GM06990 (cell line): Measurements from ENCODE around the gene PDS5A.
A peak's percentile ranks its signal among the peaks of the same experiment; 100 is the strongest.
"Not testable (repeated sequence)": the region's sequence is repeated elsewhere in the genome, so short reads cannot be mapped to it uniquely, and the experiment has no call there.

Source experiments
- DNase-seq: peaks from one replicate; pipeline ENCODE4 v3.0.0-alpha.2; 2011; ENCODE audit not compliant: insufficient read length; ENCODE audit errors: extremely low read depth
- H3K27me3 ChIP-seq: replicated peaks from 2 replicates; pipeline ENCODE4 v1.6.0; 2011; ENCODE audit warnings: low read length; ENCODE audit not compliant: control insufficient read depth, insufficient read depth
- H3K36me3 ChIP-seq: 2 replicates; pipeline ENCODE4 v1.5.1; 2011; ENCODE audit warnings: low read length; ENCODE audit not compliant: control insufficient read depth, insufficient read depth
- H3K4me3 ChIP-seq: replicated peaks from 2 replicates; pipeline ENCODE4 v1.5.1; 2011; ENCODE audit warnings: low read depth, mild to moderate bottlenecking, control low read depth, low read length
- CTCF ChIP-seq: IDR thresholded peaks from 2 replicates; pipeline ENCODE4 v1.5.1; 2011; ENCODE audit warnings: low read length, control low read depth, mild to moderate bottlenecking, inconsistent platforms; ENCODE audit not compliant: insufficient read depth, poor library complexity, severe bottlenecking

The PDS5A gene

GRCh38 chr4:39977489-39978377 lies at the start of gene PDS5A:
PDS5A (minus strand) TSS chr4:39977911; CDS start chr4:39976577, 1,334 bp downstream.
- peak within 1 kb of the TSS; percentile 87 for H3K4me3 ChIP-seq
- H3K27me3 ChIP-seq, result no peaks in the 10 kb centered on the region
- peak; percentile 67 for TF ChIP-seq CTCF
- no peaks in the 10 kb centered on the region; the same call in 1 of the 2 replicates for H3K36me3 ChIP-seq
- peak; percentile 95 for DNase-seq

GRCh38 chr4:40024049-40024448 lies 46.3 kb upstream of the PDS5A start:
- H3K4me3 ChIP-seq, DNase-seq, H3K36me3 ChIP-seq, H3K27me3 ChIP-seq: not testable (repeated sequence)

DNA sequence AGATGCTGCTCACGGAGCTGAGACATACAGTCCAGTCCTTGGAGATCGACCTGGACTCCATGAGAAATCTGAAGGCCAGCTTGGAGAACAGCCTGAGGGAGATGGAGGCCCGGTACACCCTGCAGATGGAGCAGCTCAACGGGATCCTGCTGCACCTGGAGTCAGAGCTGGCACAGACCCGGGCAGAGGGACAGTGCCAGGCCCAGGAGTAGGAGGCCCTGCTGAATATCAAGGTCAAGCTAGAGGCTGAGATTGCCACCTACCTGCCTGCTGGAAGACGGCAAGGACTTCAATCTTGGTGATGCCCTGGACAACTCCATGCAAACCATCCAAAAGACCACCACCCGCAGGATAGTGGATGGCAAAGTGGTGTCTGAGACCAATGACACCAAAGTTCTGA lies 43.4 kb upstream of the PDS5A start:
- H3K36me3 ChIP-seq, DNase-seq, H3K4me3 ChIP-seq, H3K27me3 ChIP-seq: not testable (repeated sequence)

- no peak for DNase-seq
- H3K4me3 ChIP-seq, result no peak overlapping the region
- no peaks in the 10 kb centered on the region for H3K27me3 ChIP-seq
- no peak for TF ChIP-seq CTCF
- H3K36me3 ChIP-seq, result no peaks in the 10 kb centered on the region
These were observed 42.5 kb upstream of the PDS5A start for GRCh38 chr4:40020221-40020620.

DNA sequence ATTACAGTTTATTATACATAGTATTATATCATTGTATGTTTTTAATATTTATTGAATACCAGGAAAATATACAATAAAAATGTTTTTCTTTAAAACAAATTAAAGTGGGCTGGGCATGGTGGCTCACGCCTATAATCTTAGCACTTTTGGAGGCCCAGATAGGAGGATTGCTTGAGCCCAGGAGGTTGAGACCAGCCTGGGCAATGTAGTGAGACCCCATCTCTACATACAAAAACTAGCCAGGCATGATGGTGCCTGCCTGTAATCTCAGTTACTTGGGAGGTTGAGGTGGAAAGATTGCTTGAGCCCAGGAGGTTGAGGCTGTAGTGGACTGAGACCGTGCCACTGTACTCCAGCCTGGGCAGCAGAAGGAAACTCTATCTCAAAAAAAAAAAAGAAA lies 38.3 kb upstream of the PDS5A start:
- Histone ChIP-seq H3K36me3 (no peaks in the 10 kb centered on the region), H3K27me3 (no peaks in the 10 kb centered on the region), H3K4me3 (no peak overlapping the region)
- no peak for DNase-seq
- TF ChIP-seq CTCF, result no peak

- no peak for TF ChIP-seq CTCF
- no peaks in the 10 kb centered on the region for H3K36me3 ChIP-seq
- no peaks in the 10 kb centered on the region for H3K27me3 ChIP-seq
- no peak overlapping the region for H3K4me3 ChIP-seq
- DNase-seq, result no peak
These were observed 26.3 kb upstream of the PDS5A start for GRCh38 chr4:40003986-40004385.
